Caco-2 (cell line): ENCODE results near the gene NGEF. TPM values are rescaled to one million over a fixed set of nuclear protein-coding genes. Genes with fewer than 3 reads are reported as not detected.

Experiments used
- BruUV-seq: library from RNA; stranded (reverse); fragments of 400-500 nt; replicated peaks from 2 replicates; lab custom pipeline; 2021; lab: Mats Ljungman, UMichigan
- CTCF ChIA-PET: fragments of 300-600 bp; sonication (Branson Sonifier 250); formaldehyde crosslinking; loops from one replicate; lab custom pipeline; 2022; ENCODE audit warnings: antibody characterized with exemption; lab: Charles Lee
- POLR2A ChIA-PET: fragments of 300-600 bp; sonication (Branson Sonifier 250); formaldehyde crosslinking; loops from one replicate; lab custom pipeline; 2022; ENCODE audit warnings: antibody characterized with exemption; lab: Charles Lee
- DNase-seq, 2 experiments: peaks; one replicate each; pipeline versions ENCODE4 v3.0.0 to v3.0.0-alpha.2; 2020 to 2022
- H3K27me3 ChIP-seq: replicated peaks from 2 replicates; pipeline ENCODE4 v1.6.0; 2011; ENCODE audit warnings: low read length; ENCODE audit not compliant: control insufficient read depth, insufficient read depth
- H3K36me3 ChIP-seq: 2 replicates; pipeline ENCODE4 v1.5.1; 2011; ENCODE audit warnings: low read length; ENCODE audit not compliant: control insufficient read depth, insufficient read depth
- H3K4me1 ChIP-seq: fragments of 250-450 bp; sonication (Bioruptor Pico); 2 replicates; pipeline ENCODE4 v1.5.1; 2020; ENCODE audit warnings: mild to moderate bottlenecking
- H3K4me3 ChIP-seq: 2 replicates; pipeline ENCODE4 v1.5.1; 2011; ENCODE audit warnings: low read depth, mild to moderate bottlenecking, control low read depth, low read length
- H3K9me3 ChIP-seq: fragments of 250-450 bp; sonication (Bioruptor Pico); 2 replicates; pipeline ENCODE4 v1.5.1; 2020; ENCODE audit warnings: mild to moderate bottlenecking, moderate library complexity
- H3K27ac Mint-ChIP-seq: one replicate; pipeline ENCODE4 v1.8.0; 2022; ENCODE audit warnings: mixed read lengths; ENCODE audit not compliant: unreplicated experiment
- H3K27me3 Mint-ChIP-seq: one replicate; pipeline ENCODE4 v1.8.0; 2022; ENCODE audit warnings: mixed read lengths; ENCODE audit not compliant: insufficient read depth, unreplicated experiment
- H3K36me3 Mint-ChIP-seq: one replicate; pipeline ENCODE4 v1.8.0; 2022; ENCODE audit warnings: mild to moderate bottlenecking, mixed read lengths; ENCODE audit not compliant: insufficient read depth, unreplicated experiment
- H3K4me1 Mint-ChIP-seq: one replicate; pipeline ENCODE4 v1.8.0; 2022; ENCODE audit warnings: low read depth, mixed read lengths; ENCODE audit not compliant: unreplicated experiment
- H3K4me3 Mint-ChIP-seq: one replicate; pipeline ENCODE4 v1.8.0; 2022; ENCODE audit warnings: mild to moderate bottlenecking, moderate library complexity, mixed read lengths; ENCODE audit not compliant: unreplicated experiment
- H3K9me3 Mint-ChIP-seq: one replicate; pipeline ENCODE4 v1.8.0; 2022; ENCODE audit warnings: mixed read lengths; ENCODE audit not compliant: unreplicated experiment
- intact Hi-C: fragments of 100-400 bp; cut with micrococcal nuclease; formaldehyde crosslinking; loops from one replicate; pipeline ENCODE4 v1.10.0; 2022; ENCODE audit not compliant: unreplicated experiment
- total RNA-seq: library from RNA; stranded (reverse); gene quantifications from 2 replicates; pipeline ENCODE4 v1.2.3, GENCODE V29; 2022
- TF ChIP-seq, protein P1 (sequence below), 2 experiments: fragments of 200-600 bp in 1 of 2; IDR thresholded peaks; 1 replicate in 1 of 2; 2 replicates in 1 of 2; pipeline versions ENCODE4 v1.5.1 to v1.8.0; 2011 to 2022; ENCODE audit warnings: antibody characterized with exemption in 1 of 2, control low read depth in 1 of 2, inconsistent platforms in 1 of 2, low read depth in 1 of 2, low read length in 1 of 2, mild to moderate bottlenecking in 1 of 2, moderate library complexity in 1 of 2; ENCODE audit not compliant: insufficient read depth in 1 of 2, severe bottlenecking in 1 of 2, unreplicated experiment in 1 of 2

Gene NGEF
- total RNA-seq, 1 experiment from 2014 or later = 0.77 TPM

DNA sequence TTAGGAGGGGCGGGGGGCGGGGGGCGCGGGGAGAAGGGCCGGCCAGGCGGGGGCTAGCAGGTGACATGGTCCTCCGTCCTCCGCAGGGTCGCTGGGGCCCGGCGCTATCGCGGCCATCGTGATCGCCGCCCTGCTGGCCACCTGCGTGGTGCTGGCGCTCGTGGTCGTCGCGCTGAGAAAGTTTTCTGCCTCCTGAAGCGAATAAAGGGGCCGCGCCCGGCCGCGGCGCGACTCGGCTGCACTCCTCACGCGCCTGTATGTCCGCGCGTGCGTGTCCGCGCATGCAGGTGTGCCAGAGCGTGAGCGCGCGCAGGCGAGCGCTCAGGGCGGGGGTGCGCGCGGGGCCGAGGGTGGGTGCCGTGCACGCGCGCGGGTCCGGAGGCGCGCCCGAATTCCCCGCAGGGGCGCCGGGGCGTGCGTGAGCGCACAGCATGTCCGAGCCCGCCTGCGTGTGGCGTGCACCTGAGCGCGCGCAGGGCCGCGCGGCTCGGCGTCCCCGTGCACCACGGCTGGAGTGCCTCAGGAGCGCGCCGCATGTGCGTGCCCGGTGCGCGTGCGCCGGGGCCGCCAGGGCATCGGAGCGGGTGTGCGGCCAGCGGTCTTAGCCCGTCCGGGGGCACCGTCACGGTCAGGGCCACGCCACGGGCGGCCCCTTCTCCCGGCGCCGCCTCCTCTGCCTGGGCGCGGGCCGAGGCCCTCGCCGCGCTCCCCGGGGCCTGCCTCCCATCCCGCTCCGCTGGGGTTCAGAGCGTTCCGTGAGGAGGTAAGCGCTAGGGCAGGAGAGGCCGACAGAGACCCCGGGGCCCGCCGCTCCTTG lies 136.7 kb downstream of the NGEF start:
- POLR2A ChIA-PET = no interaction called here
- Mint-ChIP-seq H3K4me3 (no peak overlapping the region), H3K36me3 (peaks cover 6% of the 10 kb centered on the region), H3K4me1 (no peaks in the 10 kb centered on the region), H3K27me3 (no peaks in the 10 kb centered on the region), H3K9me3 (no peaks in the 10 kb centered on the region), H3K27ac (no peak overlapping the region)
- no TSS peak for BruUV-seq
- H3K9me3 ChIP-seq = no peaks in the 10 kb centered on the region
- no peak overlapping the region for H3K4me3 ChIP-seq
- TF ChIP-seq, protein P1, sequence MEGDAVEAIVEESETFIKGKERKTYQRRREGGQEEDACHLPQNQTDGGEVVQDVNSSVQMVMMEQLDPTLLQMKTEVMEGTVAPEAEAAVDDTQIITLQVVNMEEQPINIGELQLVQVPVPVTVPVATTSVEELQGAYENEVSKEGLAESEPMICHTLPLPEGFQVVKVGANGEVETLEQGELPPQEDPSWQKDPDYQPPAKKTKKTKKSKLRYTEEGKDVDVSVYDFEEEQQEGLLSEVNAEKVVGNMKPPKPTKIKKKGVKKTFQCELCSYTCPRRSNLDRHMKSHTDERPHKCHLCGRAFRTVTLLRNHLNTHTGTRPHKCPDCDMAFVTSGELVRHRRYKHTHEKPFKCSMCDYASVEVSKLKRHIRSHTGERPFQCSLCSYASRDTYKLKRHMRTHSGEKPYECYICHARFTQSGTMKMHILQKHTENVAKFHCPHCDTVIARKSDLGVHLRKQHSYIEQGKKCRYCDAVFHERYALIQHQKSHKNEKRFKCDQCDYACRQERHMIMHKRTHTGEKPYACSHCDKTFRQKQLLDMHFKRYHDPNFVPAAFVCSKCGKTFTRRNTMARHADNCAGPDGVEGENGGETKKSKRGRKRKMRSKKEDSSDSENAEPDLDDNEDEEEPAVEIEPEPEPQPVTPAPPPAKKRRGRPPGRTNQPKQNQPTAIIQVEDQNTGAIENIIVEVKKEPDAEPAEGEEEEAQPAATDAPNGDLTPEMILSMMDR (IDR thresholded peaks at IDR 0.05; ENCODE audit: insufficient read depth in 1 of 2, low read depth in 1 of 2, low read length in 1 of 2, severe bottlenecking in 1 of 2, unreplicated experiment in 1 of 2) = no peak
- intact Hi-C loops = no loop called here
- H3K27me3 ChIP-seq = no peaks in the 10 kb centered on the region
- 0 out of 2 replicates have a peak, but pooled peaks cover 9% of the 10 kb centered on the region for H3K4me1 ChIP-seq
- CTCF ChIA-PET = no interaction called here
- DNase-seq = no peak
- no peaks in the 10 kb centered on the region for H3K36me3 ChIP-seq

DNA sequence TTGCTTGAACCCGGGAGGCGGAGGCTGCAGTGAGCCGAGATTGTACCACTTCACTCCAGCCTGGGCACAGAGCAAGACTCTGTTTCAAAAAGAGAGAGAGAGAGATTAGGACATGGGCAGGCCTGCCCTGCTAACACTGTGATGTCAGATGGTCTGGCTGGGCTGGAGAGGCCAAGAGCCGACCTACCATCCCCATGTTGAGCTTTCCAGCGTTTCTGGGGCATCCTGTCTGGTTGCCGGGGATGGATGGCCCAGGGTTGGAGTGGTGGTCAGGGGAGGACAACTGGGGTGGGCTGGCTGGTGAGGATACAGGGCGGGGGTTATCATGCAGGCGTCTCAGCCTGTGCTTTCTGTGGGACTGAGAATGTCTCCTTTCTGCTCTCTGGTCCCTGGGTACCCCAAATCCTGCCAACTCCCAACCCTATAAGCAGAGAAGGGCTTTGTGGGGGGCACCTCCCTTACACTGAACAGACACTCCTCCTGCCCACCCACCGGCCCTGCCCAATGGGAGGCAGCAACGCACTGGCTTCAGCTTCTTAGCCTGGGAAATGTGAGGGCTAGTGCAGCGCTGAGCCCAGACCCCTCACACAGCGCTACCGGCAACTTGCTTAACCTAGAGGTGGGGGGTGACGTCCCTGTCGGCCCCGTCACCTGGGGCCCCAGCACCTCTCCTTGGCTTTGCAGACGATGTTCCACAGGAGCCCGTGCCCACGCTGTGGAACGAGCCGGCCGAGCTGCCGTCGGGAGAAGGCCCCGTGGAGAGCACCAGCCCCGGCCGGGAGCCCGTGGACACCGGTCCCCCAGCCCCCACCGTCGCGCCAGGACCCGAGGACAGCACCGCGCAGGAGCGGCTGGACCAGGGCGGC lies 137.6 kb downstream of the NGEF start:
- CTCF ChIA-PET = no interaction called here
- Mint-ChIP-seq H3K4me1 (no peaks in the 10 kb centered on the region), H3K4me3 (no peak overlapping the region), H3K36me3 (peaks cover 6% of the 10 kb centered on the region), H3K27me3 (no peaks in the 10 kb centered on the region), H3K27ac (no peak overlapping the region), H3K9me3 (no peaks in the 10 kb centered on the region)
- intact Hi-C loops = no loop called here
- no peak for DNase-seq
- Histone ChIP-seq H3K9me3 (no peaks in the 10 kb centered on the region), H3K4me1 (0 out of 2 replicates have a peak, but pooled peaks cover 9% of the 10 kb centered on the region), H3K4me3 (no peak overlapping the region), H3K36me3 (no peaks in the 10 kb centered on the region), H3K27me3 (no peaks in the 10 kb centered on the region)
- TF ChIP-seq, protein P1 (IDR thresholded peaks at IDR 0.05; ENCODE audit: insufficient read depth in 1 of 2, low read depth in 1 of 2, low read length in 1 of 2, severe bottlenecking in 1 of 2, unreplicated experiment in 1 of 2) = no peak
- POLR2A ChIA-PET = no interaction called here
- no TSS peak for BruUV-seq

DNA sequence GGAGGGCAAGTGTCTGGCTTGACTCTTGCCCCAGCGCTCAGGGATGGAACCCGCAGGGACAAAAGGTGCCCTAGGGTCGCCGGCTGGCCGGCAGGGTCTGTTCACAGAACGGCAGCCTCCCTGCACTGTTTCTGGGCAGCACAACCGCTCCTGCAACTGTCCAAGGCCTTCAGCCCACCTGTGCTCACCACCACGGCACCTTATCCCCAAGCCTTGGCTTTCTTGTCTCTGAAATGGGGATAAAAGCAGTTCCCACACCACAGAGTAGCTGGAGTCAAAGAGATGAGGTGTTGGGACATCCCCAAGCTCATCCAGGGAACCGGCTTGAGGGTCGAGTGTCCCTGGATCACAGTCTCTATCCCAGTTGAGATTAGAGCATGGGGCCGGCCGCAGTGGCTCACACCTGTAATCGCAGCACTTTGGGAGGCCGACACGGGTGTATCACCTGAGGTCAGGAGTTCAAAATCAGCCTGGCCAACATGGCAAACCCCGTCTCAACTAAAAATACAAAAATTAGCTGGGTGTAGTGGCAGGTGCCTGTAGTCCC lies 138.3 kb downstream of the NGEF start:
- Histone ChIP-seq H3K36me3 (no peaks in the 10 kb centered on the region), H3K9me3 (no peaks in the 10 kb centered on the region), H3K4me1 (0 out of 2 replicates have a peak, but pooled peaks cover 9% of the 10 kb centered on the region), H3K27me3 (no peaks in the 10 kb centered on the region), H3K4me3 (no peak overlapping the region)
- no TSS peak for BruUV-seq
- ChIA-PET CTCF (no interaction called here), POLR2A (no interaction called here)
- DNase-seq = no peak
- Mint-ChIP-seq H3K4me3 (no peak overlapping the region), H3K36me3 (peaks cover 12% of the 10 kb centered on the region), H3K27ac (no peak overlapping the region), H3K9me3 (no peaks in the 10 kb centered on the region), H3K27me3 (no peaks in the 10 kb centered on the region), H3K4me1 (no peaks in the 10 kb centered on the region)
- TF ChIP-seq, protein P1 (IDR thresholded peaks at IDR 0.05; ENCODE audit: insufficient read depth in 1 of 2, low read depth in 1 of 2, low read length in 1 of 2, severe bottlenecking in 1 of 2, unreplicated experiment in 1 of 2) = no peak
- intact Hi-C loops = no loop called here
